Thymus (tissue), 11 donors: ENCODE results near the gene ALCAM. TPM values are rescaled to one million over a fixed set of nuclear protein-coding genes. Genes with fewer than 3 reads are reported as not detected.

Experiments
- DNase-seq, 9 donors: peaks; one replicate each; pipeline ENCODE4 v3.0.0-alpha.2; 2013; ENCODE audit warnings: low spot score in 9 of 9, low read depth in 6 of 9, missing footprints in 1 of 9
- H3K27ac ChIP-seq, 2 donors: one replicate each; pipeline ENCODE4 v1.5.1; 2013; ENCODE audit warnings: control low read depth in 1 of 2, low read depth in 1 of 2, low read length in 1 of 2, mild to moderate bottlenecking in 1 of 2, moderate library complexity in 1 of 2
- H3K27me3 ChIP-seq, 2 donors: one replicate each; pipeline ENCODE4 v1.5.1; 2013; ENCODE audit warnings: low read length in 1 of 2; ENCODE audit not compliant: control insufficient read depth in 2 of 2, insufficient read depth in 1 of 2
- H3K36me3 ChIP-seq, 2 donors: one replicate each; pipeline ENCODE4 v1.5.1; 2013; ENCODE audit warnings: low read length in 1 of 2, mild to moderate bottlenecking in 1 of 2, moderate library complexity in 1 of 2; ENCODE audit not compliant: control insufficient read depth in 2 of 2, insufficient read depth in 2 of 2
- H3K4me1 ChIP-seq, 2 donors: one replicate each; pipeline ENCODE4 v1.5.1; 2013; ENCODE audit warnings: low read length in 2 of 2; ENCODE audit not compliant: control insufficient read depth in 2 of 2, insufficient read depth in 2 of 2
- H3K4me3 ChIP-seq, 2 donors: one replicate each; pipeline ENCODE4 v1.5.1; 2013; ENCODE audit warnings: low read length in 2 of 2, control low read depth in 1 of 2, mild to moderate bottlenecking in 1 of 2
- H3K9me3 ChIP-seq, 2 donors: one replicate each; pipeline ENCODE4 v1.5.1; 2013; ENCODE audit warnings: low read length in 1 of 2, mild to moderate bottlenecking in 1 of 2; ENCODE audit not compliant: control insufficient read depth in 2 of 2, insufficient read depth in 1 of 2
- WGBS: extraction: QIAGEN DNeasy Blood & Tissue Kit; methylation state at CpG from one replicate; pipeline ENCODE4 v1.1.7; 2013; 5-methylcytosine and 5-hydroxymethylcytosine counted together
- polyA plus RNA-seq: library from polyadenylated mRNA; stranded (reverse); fragments of 200-250 nt; gene quantifications from one replicate; pipeline ENCODE4 v1.2.3, GENCODE V29; 2013
- total RNA-seq: library from RNA; stranded (reverse); fragments of 120-200 nt; gene quantifications from one replicate; pipeline ENCODE4 v1.2.4, GENCODE V29; 2013
- donor health status: healthy.

Gene ALCAM
- total and polyA plus RNA-seq, 2 donors = 28.4 to 38.3 TPM

GRCh38 chr3:105529456-105529855 lies 162.7 kb downstream of the ALCAM start:
- Histone ChIP-seq H3K4me3 (no peak overlapping the region), H3K27ac (no peak overlapping the region), H3K9me3 (no peaks in the 10 kb centered on the region), H3K4me1 (no peaks in the 10 kb centered on the region), H3K27me3 (no peaks in the 10 kb centered on the region), H3K36me3 (no peaks in the 10 kb centered on the region)
- no peak for DNase-seq
- 98% methylated on average over 1 of the region's 1 CpG for WGBS

GRCh38 chr3:105532251-105532650 lies 165.5 kb downstream of the ALCAM start:
- DNase-seq = no peak
- H3K27me3 ChIP-seq = no peaks in the 10 kb centered on the region
- H3K27ac ChIP-seq = no peak overlapping the region
- no peaks in the 10 kb centered on the region for H3K9me3 ChIP-seq
- H3K4me3 ChIP-seq = no peak overlapping the region
- H3K4me1 ChIP-seq = no peaks in the 10 kb centered on the region
- H3K36me3 ChIP-seq = no peaks in the 10 kb centered on the region
- WGBS = 97% methylated on average over 2 of the region's 2 CpGs

GRCh38 chr3:105533960-105534359 lies 167.3 kb downstream of the ALCAM start:
- no peak overlapping the region for H3K4me3 ChIP-seq
- 97% methylated on average over 3 of the region's 3 CpGs for WGBS
- no peaks in the 10 kb centered on the region for H3K36me3 ChIP-seq
- H3K27me3 ChIP-seq = no peaks in the 10 kb centered on the region
- H3K27ac ChIP-seq = no peak overlapping the region
- DNase-seq = no peak
- no peaks in the 10 kb centered on the region for H3K4me1 ChIP-seq
- no peaks in the 10 kb centered on the region for H3K9me3 ChIP-seq

- 96% methylated on average over 5 of the region's 5 CpGs for WGBS
- no peak overlapping the region for H3K4me3 ChIP-seq
- no peaks in the 10 kb centered on the region for H3K4me1 ChIP-seq
- no peak overlapping the region for H3K27ac ChIP-seq
- no peak for DNase-seq
- H3K27me3 ChIP-seq = no peaks in the 10 kb centered on the region
- no peaks in the 10 kb centered on the region for H3K36me3 ChIP-seq
- no peaks in the 10 kb centered on the region for H3K9me3 ChIP-seq
Observed at GRCh38 chr3:105534491-105534890, 167.8 kb downstream of the ALCAM start.

GRCh38 chr3:105537371-105538080 lies 170.8 kb downstream of the ALCAM start:
- H3K27ac ChIP-seq = no peak overlapping the region
- no peaks in the 10 kb centered on the region for H3K4me1 ChIP-seq
- H3K9me3 ChIP-seq = no peaks in the 10 kb centered on the region
- H3K36me3 ChIP-seq = no peaks in the 10 kb centered on the region
- 91% methylated on average over 1 of the region's 1 CpG for WGBS
- H3K4me3 ChIP-seq = no peak overlapping the region
- no peak for DNase-seq
- no peaks in the 10 kb centered on the region for H3K27me3 ChIP-seq

- Histone ChIP-seq H3K36me3 (no peaks in the 10 kb centered on the region), H3K4me1 (no peaks in the 10 kb centered on the region), H3K27me3 (no peaks in the 10 kb centered on the region), H3K4me3 (no peak overlapping the region), H3K9me3 (no peaks in the 10 kb centered on the region), H3K27ac (no peak overlapping the region)
- DNase-seq = no peak
- WGBS = 94% methylated on average over 5 of the region's 5 CpGs
Observed at GRCh38 chr3:105538483-105538882, 171.8 kb downstream of the ALCAM start.

GRCh38 chr3:105539897-105540296 lies 173.2 kb downstream of the ALCAM start:
- Histone ChIP-seq H3K36me3 (no peaks in the 10 kb centered on the region), H3K4me1 (no peaks in the 10 kb centered on the region), H3K27me3 (no peaks in the 10 kb centered on the region), H3K4me3 (no peak overlapping the region), H3K27ac (no peak overlapping the region), H3K9me3 (no peaks in the 10 kb centered on the region)
- DNase-seq = no peak
- WGBS = 84% methylated on average over 3 of the region's 3 CpGs

- Histone ChIP-seq H3K4me1 (no peaks in the 10 kb centered on the region), H3K36me3 (no peaks in the 10 kb centered on the region), H3K27ac (no peak overlapping the region), H3K4me3 (no peak overlapping the region), H3K9me3 (no peaks in the 10 kb centered on the region), H3K27me3 (no peaks in the 10 kb centered on the region)
- DNase-seq = no peak
- 94% methylated on average over 1 of the region's 1 CpG for WGBS
Observed at GRCh38 chr3:105542282-105543019, 175.7 kb downstream of the ALCAM start.

GRCh38 chr3:105545051-105545450 lies 178.3 kb downstream of the ALCAM start:
- Histone ChIP-seq H3K9me3 (no peaks in the 10 kb centered on the region), H3K36me3 (no peaks in the 10 kb centered on the region), H3K27me3 (no peaks in the 10 kb centered on the region), H3K27ac (no peak overlapping the region), H3K4me1 (no peaks in the 10 kb centered on the region), H3K4me3 (no peak overlapping the region)
- WGBS = 94% methylated on average over 1 of the region's 1 CpG
- no peak for DNase-seq
